Measurements from ENCODE around the gene DCBLD2. TPM values are rescaled to one million over a fixed set of nuclear protein-coding genes. Genes with fewer than 3 reads are reported as not detected.

DCBLD2 gene
- total RNA-seq, 1 experiment from 2014 or later: 48.0 TPM

GRCh38 chr3:98805571-98805970 lies 95.9 kb downstream of the DCBLD2 start:
- Histone ChIP-seq H3K23ac (ENCODE audit: insufficient read length, low read depth, low read length) (no peak overlapping the region), H3K27me3 (ENCODE audit: insufficient read depth, low read length) (no peaks in the 10 kb centered on the region), H3K56ac (ENCODE audit: insufficient read length, low read depth, low read length) (no peak overlapping the region), H3K4me2 (ENCODE audit: insufficient read depth, insufficient read length, low read length) (no peak overlapping the region), H3K4ac (ENCODE audit: low read depth, low read length) (no peak overlapping the region), H3K14ac (ENCODE audit: insufficient read depth, low read length) (no peak overlapping the region), H2BK120ac (ENCODE audit: low read depth, low read length, poor library complexity, severe bottlenecking) (no peak overlapping the region), H3K79me2 (ENCODE audit: insufficient read depth, low read length) (no peaks in the 10 kb centered on the region), H3T11ph (ENCODE audit: low read length) (no peak overlapping the region), H2BK15ac (ENCODE audit: low read depth, low read length) (no peak overlapping the region), H3K23me2 (ENCODE audit: insufficient read length, low read depth, low read length, poor library complexity, severe bottlenecking) (no peaks in the 10 kb centered on the region), H3K9ac (ENCODE audit: extremely low read depth, insufficient read length, low read length) (no peak overlapping the region), H2AK5ac (ENCODE audit: insufficient read length, low read length) (no peak overlapping the region), H4K5ac (ENCODE audit: insufficient read length, low read depth, low read length) (no peak overlapping the region), H2AFZ (ENCODE audit: low read length) (no peak overlapping the region), H4K20me1 (ENCODE audit: control insufficient read depth, insufficient read depth, insufficient read length) (no peaks in the 10 kb centered on the region), H3K27ac (ENCODE audit: insufficient read length, low read depth, low read length) (no peak overlapping the region), H3K4me1 (ENCODE audit: insufficient read depth, low read length) (no peaks in the 10 kb centered on the region), H2BK5ac (ENCODE audit: insufficient read length, low read length) (no peak overlapping the region), H2BK20ac (ENCODE audit: low read depth, low read length, poor library complexity, severe bottlenecking) (no peak overlapping the region), H3K9me3 (ENCODE audit: control insufficient read depth, low read depth, low read length) (no peaks in the 10 kb centered on the region), H4K8ac (replicated peaks; ENCODE audit: insufficient read length, low read depth, low read length) (no peak overlapping the region), H3K18ac (ENCODE audit: insufficient read length, low read depth, low read length) (no peak overlapping the region), H4K91ac (ENCODE audit: insufficient read length, low read depth, low read length) (no peak overlapping the region), H3K79me1 (ENCODE audit: insufficient read depth, low read depth, low read length, poor library complexity, severe bottlenecking) (no peaks in the 10 kb centered on the region), H2BK12ac (ENCODE audit: insufficient read length, low read depth, low read length) (no peak overlapping the region)
- no CpG with 5 or more reads among the region's 6 CpGs for WGBS (ENCODE audit: extremely low coverage, insufficient read length, low lambda C conversion rate)
- Mint-ChIP-seq H3K27ac (no peak overlapping the region), H3K27me3 (ENCODE audit: low read depth) (no peaks in the 10 kb centered on the region), H3K9me3 (peaks cover 4 to 5% of the 10 kb centered on the region in 2 experiments; a peak in 3 of 5 replicates), H3K36me3 (ENCODE audit: insufficient read depth in 1 of 3, low read depth in 3 of 3) (peaks cover 40 to 70% (median 64%) of the 10 kb centered on the region in 3 experiments), H3K4me3 (no peak overlapping the region), H3K4me1 (no peaks in the 10 kb centered on the region)
- TF ChIP-seq CTCF (conservative IDR thresholded peaks at IDR 0.05): no peak
- no peak for DNase-seq
